Activated B cell treated with CpG ODN at 0.5 μM for 24 hours (primary cell): Measurements from ENCODE around the gene CD81. TPM values are rescaled to one million over a fixed set of nuclear protein-coding genes. Genes with fewer than 3 reads are reported as not detected.

ENCODE experiments used
- ATAC-seq: fragments of 200-7000 bp; cut with Tn5 transposase; one replicate; pipeline ENCODE4 v1.10.0; 2021; ENCODE audit warnings: low read depth, mild to moderate bottlenecking, moderate library complexity
- CTCF ChIA-PET: fragments of 350-600 bp; sonication (Branson Sonifier 250); formaldehyde crosslinking; loops from one replicate; lab custom pipeline; 2021; ENCODE audit warnings: antibody characterized with exemption; lab: Charles Lee
- POLR2A ChIA-PET: fragments of 350-600 bp; sonication (Branson Sonifier 250); formaldehyde crosslinking; loops from one replicate; lab custom pipeline; 2021; ENCODE audit warnings: antibody characterized with exemption; lab: Charles Lee
- DNase-seq: peaks from one replicate; pipeline ENCODE4 v3.0.0; 2022
- H3K27ac Mint-ChIP-seq: one replicate; pipeline ENCODE4 v1.8.0; 2020; ENCODE audit warnings: mixed read lengths
- H3K27me3 Mint-ChIP-seq: one replicate; pipeline ENCODE4 v1.8.0; 2021; ENCODE audit warnings: mixed read lengths
- H3K36me3 Mint-ChIP-seq: one replicate; pipeline ENCODE4 v1.8.0; 2021; ENCODE audit warnings: low read depth, mixed read lengths
- H3K4me1 Mint-ChIP-seq: one replicate; pipeline ENCODE4 v1.8.0; 2021; ENCODE audit warnings: mixed read lengths
- H3K4me3 Mint-ChIP-seq: one replicate; pipeline ENCODE4 v1.8.0; 2020; ENCODE audit warnings: mild to moderate bottlenecking, mixed read lengths
- H3K9me3 Mint-ChIP-seq: one replicate; pipeline ENCODE4 v1.8.0; 2020; ENCODE audit warnings: mixed read lengths
- intact Hi-C: fragments of 100-400 bp; cut with micrococcal nuclease; formaldehyde crosslinking; loops from one replicate; pipeline ENCODE4 v1.15.1; 2024
- total RNA-seq: library from RNA; stranded (reverse); gene quantifications from 2 replicates; pipeline ENCODE4 v1.2.3, GENCODE V29; 2022
- TF ChIP-seq, protein P1 (sequence below): fragments of 200-600 bp; IDR thresholded peaks from one replicate; pipeline ENCODE4 v1.8.0; 2022; ENCODE audit warnings: antibody characterized with exemption, mild to moderate bottlenecking

Gene CD81
- total RNA-seq, 1 donor from 2014 or later: 132 TPM

DNA sequence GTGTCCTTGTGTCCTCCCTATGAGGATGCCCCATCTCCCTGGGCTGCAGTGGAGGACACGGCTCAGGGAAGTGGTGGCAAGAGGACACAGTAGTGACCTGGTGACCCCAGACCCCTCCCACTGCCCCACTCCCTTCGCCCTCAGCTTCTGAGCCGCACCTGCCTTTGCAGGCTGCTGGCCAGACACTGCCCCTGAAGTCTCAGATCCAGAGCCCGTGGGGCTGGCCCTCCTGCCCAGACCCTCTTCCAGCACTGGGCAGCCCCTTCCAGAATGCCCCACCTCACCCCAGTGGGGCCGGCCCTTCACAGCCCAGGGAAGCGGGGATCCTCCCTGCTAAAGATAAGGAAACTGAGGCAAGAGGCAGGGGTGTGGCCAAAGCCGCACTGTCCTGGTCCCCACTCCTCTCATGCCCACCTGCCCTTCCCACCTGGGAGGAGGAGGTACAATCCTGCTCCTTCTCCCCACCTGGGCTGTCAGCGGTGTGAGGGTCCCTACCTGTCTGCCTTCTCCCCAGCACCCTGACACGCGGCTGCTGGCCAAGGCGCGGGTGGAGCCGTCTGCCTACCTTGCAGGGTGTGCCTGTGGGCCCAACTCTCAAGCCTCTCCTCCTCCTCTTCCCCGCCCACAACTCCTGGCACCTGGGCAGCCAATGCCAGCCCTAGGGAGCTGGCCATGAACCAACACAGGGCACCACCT, 49.9 kb downstream of the CD81 start:
- intact Hi-C loops: no loop called here
- H3K4me3 Mint-ChIP-seq: no peak overlapping the region
- no peak for DNase-seq
- POLR2A ChIA-PET: no interaction called here
- no peaks in the 10 kb centered on the region for H3K27me3 Mint-ChIP-seq
- H3K36me3 Mint-ChIP-seq: no peaks in the 10 kb centered on the region
- ATAC-seq: no peak
- no peaks in the 10 kb centered on the region for H3K4me1 Mint-ChIP-seq
- H3K9me3 Mint-ChIP-seq: no peaks in the 10 kb centered on the region
- no peak overlapping the region for H3K27ac Mint-ChIP-seq
- TF ChIP-seq, protein P1, sequence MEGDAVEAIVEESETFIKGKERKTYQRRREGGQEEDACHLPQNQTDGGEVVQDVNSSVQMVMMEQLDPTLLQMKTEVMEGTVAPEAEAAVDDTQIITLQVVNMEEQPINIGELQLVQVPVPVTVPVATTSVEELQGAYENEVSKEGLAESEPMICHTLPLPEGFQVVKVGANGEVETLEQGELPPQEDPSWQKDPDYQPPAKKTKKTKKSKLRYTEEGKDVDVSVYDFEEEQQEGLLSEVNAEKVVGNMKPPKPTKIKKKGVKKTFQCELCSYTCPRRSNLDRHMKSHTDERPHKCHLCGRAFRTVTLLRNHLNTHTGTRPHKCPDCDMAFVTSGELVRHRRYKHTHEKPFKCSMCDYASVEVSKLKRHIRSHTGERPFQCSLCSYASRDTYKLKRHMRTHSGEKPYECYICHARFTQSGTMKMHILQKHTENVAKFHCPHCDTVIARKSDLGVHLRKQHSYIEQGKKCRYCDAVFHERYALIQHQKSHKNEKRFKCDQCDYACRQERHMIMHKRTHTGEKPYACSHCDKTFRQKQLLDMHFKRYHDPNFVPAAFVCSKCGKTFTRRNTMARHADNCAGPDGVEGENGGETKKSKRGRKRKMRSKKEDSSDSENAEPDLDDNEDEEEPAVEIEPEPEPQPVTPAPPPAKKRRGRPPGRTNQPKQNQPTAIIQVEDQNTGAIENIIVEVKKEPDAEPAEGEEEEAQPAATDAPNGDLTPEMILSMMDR: no peak
- CTCF ChIA-PET: interaction anchor here (0.6 to 5.5 kb wide), 8 partner anchors 27 to 765 kb away, joined by 3 to 102 read pairs (median 4); no protein-coding TSS in a partner anchor

DNA sequence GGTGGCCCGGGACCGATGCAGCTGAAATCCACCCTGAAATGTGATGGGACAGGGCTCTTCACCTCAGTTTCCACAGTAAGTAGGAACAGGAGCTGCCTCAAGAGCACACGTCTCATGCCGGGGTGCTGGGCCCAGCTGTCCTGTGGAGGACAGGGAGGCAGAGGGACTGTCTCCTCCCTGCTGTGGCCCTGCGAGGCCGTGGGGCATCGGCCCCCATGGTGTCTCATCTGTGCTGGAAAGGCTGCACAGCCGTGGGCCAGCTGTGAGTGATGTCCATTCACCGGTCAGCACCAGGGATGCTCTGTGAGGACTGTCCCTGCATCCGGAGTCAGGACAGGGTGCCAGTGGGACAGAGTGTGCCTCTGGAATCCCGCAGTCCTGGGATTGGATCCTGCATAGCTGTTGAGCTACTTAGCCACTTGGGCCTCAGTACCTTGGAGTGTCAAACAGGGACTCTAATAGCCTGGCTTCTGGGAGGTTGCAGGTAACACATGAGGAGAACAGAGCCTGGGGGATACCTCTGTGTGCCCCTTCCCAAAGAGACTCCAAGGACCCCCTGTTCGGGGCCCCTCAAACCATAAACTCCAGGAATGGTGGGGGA, 50.7 kb downstream of the CD81 start:
- no peak overlapping the region for H3K27ac Mint-ChIP-seq
- CTCF ChIA-PET: interaction anchor here (0.6 to 5.5 kb wide), 8 partner anchors 28 to 764 kb away, joined by 3 to 102 read pairs (median 3); no protein-coding TSS in a partner anchor
- ATAC-seq (peak; percentile 22), DNase-seq (no peak)
- H3K36me3 Mint-ChIP-seq: no peaks in the 10 kb centered on the region
- H3K4me1 Mint-ChIP-seq: no peaks in the 10 kb centered on the region
- no peaks in the 10 kb centered on the region for H3K27me3 Mint-ChIP-seq
- intact Hi-C loops: loop anchor here (1.0 to 2.0 kb wide), 6 partner anchors 35 to 663 kb away; no protein-coding TSS in a partner anchor
- H3K9me3 Mint-ChIP-seq: no peaks in the 10 kb centered on the region
- H3K4me3 Mint-ChIP-seq: no peak overlapping the region
- TF ChIP-seq, protein P1: no peak
- POLR2A ChIA-PET: no interaction called here

DNA sequence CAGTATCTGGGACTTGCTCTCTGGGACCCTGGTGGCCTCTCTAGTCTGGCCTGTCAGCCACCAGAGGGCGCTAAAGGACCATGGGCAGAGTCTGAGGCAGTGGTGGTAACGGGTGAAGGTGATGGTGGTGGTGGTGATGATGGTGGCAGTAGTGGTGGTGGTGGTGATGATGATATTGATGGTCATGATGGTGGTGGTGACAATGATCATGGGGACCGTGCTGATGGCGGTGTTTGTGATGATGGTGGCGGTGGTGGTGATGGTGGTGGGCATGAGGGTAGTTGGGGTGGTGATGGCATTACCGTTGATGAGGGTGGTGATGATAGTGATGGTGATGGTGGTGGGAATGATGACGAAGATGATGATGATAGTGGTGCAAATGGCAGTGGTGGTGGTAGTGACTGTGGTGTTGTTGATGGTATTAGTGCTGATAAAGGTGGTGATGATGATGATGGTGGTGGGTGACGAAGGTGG, 51.2 kb downstream of the CD81 start:
- no peak overlapping the region for H3K27ac Mint-ChIP-seq
- intact Hi-C loops: loop anchor here (1.0 to 2.0 kb wide), 6 partner anchors 34 to 662 kb away; no protein-coding TSS in a partner anchor
- no peaks in the 10 kb centered on the region for H3K4me1 Mint-ChIP-seq
- H3K4me3 Mint-ChIP-seq: no peak overlapping the region
- POLR2A ChIA-PET: no interaction called here
- CTCF ChIA-PET: interaction anchor here (1.0 to 5.5 kb wide), 5 partner anchors 100 to 464 kb away, joined by 3 to 102 read pairs (median 3); no protein-coding TSS in a partner anchor
- H3K27me3 Mint-ChIP-seq: no peaks in the 10 kb centered on the region
- TF ChIP-seq, protein P1: peak; percentile 57
- H3K9me3 Mint-ChIP-seq: no peaks in the 10 kb centered on the region
- peak; percentile 97 for ATAC-seq
- DNase-seq: peak; percentile 76
- no peaks in the 10 kb centered on the region for H3K36me3 Mint-ChIP-seq

DNA sequence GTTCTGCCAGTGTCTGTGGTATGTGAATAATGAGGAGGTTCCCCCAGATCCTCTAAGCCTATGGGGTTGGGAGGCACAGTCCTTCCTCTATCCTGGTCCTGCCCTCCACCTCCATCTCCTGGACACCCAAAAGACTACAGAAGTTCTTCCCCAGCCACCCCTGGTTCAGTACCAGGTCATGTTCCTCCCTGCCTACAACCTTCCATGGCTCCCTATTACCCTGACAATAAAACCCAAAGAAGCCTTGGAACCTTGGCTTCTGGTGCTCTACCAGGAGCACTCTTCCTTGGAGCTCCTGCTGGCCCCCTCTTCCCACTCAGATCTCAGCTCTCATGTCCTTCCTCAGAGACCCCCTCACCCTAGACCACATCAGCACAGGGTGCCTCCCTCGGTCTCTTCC, 54.3 kb downstream of the CD81 start:
- Mint-ChIP-seq H3K4me3 (no peak overlapping the region), H3K27me3 (no peaks in the 10 kb centered on the region), H3K36me3 (no peaks in the 10 kb centered on the region), H3K4me1 (no peaks in the 10 kb centered on the region), H3K27ac (no peak overlapping the region), H3K9me3 (no peaks in the 10 kb centered on the region)
- DNase-seq (no peak), ATAC-seq (no peak)
- TF ChIP-seq, protein P1: no peak
- intact Hi-C loops: no loop called here
- POLR2A ChIA-PET: no interaction called here
- CTCF ChIA-PET: interaction anchor here (1.0 to 1.5 kb wide), 2 partner anchors 8 to 102 kb away, joined by 3 to 4 read pairs; no protein-coding TSS in a partner anchor

DNA sequence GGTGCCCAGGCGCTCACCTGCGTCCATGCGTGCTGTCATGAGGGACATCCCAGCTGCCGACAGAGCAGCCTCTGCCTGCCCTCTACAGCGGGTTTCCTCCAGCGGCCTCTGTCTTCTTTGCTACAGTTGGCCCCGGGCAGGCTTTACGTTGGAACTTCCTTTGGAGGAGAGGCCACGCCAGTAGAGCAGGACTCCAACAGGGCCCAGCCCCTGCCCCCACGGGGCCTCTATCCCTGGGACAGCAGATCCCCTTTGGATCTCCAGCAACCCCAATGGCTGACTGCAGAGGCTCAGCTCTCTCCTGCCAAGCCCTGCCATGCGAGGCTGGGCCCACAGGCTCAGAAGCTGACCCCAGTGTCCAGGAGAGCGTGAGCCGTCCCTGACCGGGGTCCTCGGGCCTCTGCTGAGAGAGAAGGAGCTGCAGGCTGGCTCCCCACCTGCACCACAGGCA, 55.1 kb downstream of the CD81 start:
- no peak for DNase-seq
- Mint-ChIP-seq H3K36me3 (no peaks in the 10 kb centered on the region), H3K27me3 (no peaks in the 10 kb centered on the region), H3K9me3 (no peaks in the 10 kb centered on the region), H3K4me1 (no peaks in the 10 kb centered on the region), H3K4me3 (no peak overlapping the region), H3K27ac (no peak overlapping the region)
- no peak for ATAC-seq
- TF ChIP-seq, protein P1: no peak
- ChIA-PET CTCF (interaction anchor here (1.1 to 1.5 kb wide), 2 partner anchors 99 to 101 kb away, joined by 3 to 4 read pairs; no protein-coding TSS in a partner anchor), POLR2A (no interaction called here)
- intact Hi-C loops: no loop called here
